Inflammatory macrophage (primary cell): ENCODE results near the gene PHACTR2.
A peak's percentile ranks its signal among the peaks of the same experiment; 100 is the strongest.
"Not testable (repeated sequence)": the region's sequence is repeated elsewhere in the genome, so short reads cannot be mapped to it uniquely, and the experiment has no call there.

Experiments used
- DNase-seq, 2 donors: peaks; one replicate each; pipeline ENCODE4 v3.0.0-alpha.2; 2020 to 2022

PHACTR2 gene

DNA sequence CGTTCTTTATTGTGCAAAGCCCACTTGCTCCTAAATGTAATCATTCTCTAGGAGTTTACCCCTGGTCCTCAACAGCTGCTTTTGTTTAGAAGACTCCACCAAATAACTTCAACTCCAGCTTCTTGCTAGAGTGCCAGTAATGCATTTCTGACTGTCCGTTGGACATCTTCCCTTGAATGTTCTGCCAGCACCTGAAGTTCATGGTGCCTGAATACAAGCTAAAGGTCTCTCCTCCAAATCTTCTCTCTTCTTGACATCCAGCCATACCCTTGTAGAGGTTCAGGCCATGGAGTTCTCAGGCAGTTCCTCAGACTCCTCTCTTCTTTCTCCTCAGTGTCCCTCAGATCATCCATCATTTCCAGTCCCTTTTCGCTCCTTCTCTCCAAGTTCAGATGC, 21.7 kb downstream of the PHACTR2 start:
- DNase-seq = no peak

GRCh38 chr6:143700684-143701348, 23.1 kb downstream of the PHACTR2 start:
- DNase-seq = no peak

DNA sequence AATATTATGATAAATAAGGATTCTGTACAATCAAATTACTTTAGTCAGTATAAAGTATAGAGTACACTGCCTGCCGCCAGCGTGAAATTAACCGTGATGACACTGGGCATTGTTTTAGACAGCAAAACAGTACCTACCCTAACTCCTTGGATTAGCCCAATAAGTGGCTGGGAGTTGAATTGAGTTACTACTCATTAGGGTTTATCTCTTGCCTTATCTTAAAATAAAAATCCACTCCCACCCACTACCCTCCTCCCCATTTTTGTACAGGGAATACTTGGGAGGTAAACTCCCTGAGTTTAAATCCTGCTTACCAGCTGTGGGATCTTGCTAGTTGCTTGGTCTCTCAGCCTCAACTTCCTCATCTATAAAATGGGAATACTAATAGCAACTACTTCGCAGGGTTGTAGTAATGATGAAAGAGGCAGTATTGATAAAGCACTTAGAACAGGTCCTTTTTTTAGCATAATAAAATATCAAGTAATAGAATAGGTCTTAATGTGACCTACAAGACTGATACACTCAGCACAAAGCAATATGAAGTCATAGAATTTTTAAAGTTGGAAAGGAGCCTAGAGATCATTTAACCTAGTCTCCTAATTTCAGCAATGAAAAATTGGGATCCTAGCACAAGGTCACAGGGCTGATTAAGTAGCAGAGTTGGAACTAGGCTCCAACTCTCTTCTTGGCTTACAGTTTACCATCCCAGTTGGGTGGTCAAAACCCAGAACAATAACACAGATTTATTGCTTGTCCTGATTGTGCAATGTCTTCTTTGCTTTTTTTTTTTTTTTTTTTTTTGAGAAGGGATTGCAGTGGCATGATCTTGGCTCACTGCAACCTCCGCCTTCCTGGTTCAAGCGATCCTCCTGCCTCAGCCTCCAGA, 23.8 kb downstream of the PHACTR2 start:
- no peak for DNase-seq

DNA sequence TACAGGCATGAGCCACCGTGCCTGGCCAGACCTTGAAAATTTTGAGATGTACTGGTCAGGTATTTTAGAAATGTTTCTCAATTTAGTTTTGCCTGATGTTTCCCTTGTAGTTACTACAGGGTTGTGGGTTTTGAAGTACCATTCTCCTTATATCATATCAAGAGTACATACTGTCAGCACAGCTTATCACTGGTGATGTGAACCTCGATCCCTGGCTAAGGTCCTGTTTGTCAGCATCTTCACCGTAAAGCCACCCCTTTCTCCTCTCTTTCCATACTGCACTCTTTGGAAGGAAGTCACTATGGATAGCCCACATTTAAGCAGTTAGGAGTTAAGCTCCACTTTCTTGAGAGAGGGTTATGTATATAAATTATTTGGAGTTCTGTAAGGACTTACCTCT, 27.8 kb downstream of the PHACTR2 start:
- DNase-seq = no peak

- DNase-seq = peak; percentile 63 to 76
Measured at GRCh38 chr6:143707697-143708096, 29.9 kb downstream of the PHACTR2 start.

GRCh38 chr6:143708889-143709288, 31.1 kb downstream of the PHACTR2 start:
- DNase-seq = peak; percentile 55 to 68

DNA sequence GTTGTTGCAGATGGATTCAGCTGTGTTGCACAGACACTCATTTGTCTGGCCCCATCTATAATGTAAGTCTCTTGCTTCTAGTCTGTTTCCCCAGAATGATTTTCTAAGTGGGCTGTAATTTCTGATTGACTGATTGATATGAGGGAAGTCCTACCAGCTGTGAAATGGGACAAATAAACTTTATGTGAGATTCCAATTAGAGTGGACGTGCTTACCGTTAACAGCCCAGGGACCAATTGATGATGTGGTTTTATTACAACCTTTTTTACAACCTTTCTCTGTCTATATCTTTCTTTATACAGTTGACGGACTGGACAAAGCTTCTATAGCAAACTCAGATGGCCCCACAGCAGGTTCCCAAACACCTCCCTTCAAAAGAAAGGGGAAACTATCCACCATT, 33.9 kb downstream of the PHACTR2 start:
- no peak for DNase-seq

- DNase-seq = no peak
Measured at GRCh38 chr6:143718472-143718871, 40.7 kb downstream of the PHACTR2 start.

DNA sequence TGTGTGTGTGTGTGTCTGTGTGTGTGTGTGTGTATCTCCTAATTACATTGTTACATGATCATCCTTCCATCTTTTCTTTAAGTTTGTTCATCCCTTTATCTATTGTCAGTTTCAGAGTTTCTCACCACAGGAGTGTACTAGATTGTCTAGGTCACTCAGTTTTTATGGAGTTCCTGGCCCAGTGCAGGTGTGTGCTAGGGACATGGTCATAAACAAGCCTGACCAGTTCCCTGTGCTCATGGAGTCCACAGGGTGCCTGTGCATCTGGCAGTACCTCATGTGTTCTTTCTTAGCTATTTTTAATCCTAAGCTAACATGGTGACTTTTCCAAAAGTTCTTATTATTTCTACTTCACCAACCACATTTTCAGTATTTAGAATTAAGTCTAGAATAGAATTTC, 43.9 kb downstream of the PHACTR2 start:
- DNase-seq = no peak

- peak in 1 of 2 donors; percentile 26 for DNase-seq
Measured at GRCh38 chr6:143724876-143725275, 47.1 kb downstream of the PHACTR2 start.

DNA sequence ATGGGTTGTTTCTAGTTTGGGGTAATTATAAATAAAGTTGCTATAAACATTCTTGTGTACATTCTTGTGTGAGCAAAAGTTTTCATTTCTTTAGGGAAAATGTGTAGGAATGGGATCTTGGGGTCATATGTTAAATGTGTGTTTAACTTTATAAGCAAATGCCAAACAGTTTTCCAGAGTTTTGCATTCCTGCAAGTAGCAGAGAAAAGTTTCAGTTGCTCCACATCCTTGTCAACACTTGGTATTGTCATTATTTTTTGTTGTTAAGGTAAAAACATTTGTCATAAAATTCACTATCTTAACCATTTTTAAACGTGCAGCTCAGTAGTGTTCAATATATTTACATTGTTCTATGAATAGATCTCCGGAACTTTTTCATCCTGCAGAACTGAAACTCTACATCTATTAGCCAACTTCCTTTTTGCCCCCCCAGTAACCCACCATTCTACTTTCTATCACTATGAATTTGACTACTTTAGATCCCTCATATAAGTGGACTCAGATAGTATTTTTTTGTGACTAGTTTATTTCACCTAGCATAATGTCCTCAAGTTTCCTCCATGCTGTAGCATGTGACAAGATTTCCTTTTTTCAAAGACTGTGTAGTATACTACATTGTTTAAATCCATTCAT, 48.4 kb downstream of the PHACTR2 start:
- no peak for DNase-seq

DNA sequence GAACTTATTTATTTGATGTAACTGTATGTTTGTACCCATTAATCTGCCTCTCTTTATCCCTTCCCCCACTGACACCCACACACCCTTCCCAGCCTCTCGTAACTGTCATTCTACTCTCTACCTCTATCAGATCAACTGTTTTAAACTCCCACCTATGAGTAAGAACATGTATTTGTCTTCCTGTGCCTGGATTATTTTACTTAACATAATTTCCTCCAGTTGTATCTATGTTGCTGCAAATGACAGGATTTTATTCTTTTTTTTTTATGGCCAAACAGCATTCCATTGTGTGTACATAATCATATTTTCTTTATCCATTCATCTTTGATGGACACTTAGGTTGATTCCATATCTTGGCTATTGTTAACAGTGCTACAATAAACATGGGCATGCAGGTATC, 49.3 kb downstream of the PHACTR2 start:
- DNase-seq = no peak

- DNase-seq = no peak
Measured at GRCh38 chr6:143731789-143732188, 54.0 kb downstream of the PHACTR2 start.

DNA sequence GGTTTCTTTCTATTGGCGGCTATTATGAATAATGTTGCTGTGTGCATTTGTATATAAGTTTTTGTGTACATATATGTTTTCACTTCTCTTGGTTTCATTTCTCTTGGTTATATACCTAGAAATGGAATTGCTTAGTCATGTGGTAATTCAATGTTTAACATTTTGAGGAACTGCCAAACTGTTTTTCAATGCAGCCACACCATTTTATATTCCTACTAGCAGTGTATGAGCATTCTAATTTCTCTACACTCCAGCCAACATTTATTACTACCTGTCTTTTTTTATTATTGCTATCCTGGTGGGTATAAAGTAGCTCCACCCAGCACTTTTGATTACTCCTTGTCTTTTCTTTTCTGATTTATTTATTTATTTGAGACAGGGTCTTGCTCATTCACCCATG, 54.8 kb downstream of the PHACTR2 start:
- peak; percentile 9 to 63 for DNase-seq

DNA sequence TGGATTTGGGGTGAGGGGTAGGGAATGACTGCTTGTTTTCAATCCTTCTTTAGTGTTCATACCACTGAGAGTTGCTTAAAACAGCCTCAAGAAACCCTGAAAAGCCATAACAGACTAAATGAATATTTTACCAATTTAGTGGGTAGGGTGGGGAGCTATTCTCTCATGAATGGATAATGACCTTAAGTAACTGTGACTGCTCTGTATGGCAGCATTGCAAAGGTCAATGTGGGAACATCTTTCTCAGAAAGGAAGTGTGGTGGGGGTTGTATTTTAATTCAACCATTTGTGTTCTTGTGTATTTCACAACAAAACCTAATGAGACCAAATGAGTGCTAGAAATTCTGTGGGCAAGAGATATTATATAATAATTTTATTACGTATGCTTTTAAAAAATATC, 55.7 kb downstream of the PHACTR2 start:
- DNase-seq = peak; percentile 25 to 50

DNA sequence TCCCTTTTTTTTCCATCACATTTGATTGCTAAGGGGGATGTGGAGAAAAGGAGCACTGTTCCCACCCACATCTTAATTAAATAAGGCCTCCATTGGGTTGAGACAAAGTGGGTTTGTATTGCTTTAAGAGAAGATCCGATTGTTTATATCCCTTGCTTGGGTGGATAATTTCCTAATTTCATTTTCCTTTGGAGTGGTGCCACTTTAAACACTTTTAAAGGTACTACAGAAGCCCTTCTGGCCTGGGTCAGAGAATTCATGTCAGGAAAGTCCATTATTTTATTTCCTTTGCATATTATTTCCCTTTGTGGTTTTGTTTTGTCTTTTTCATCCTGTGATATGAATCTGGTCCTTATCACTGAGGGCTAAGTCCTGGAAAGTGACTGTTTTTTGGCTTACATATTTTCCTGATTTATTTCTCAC, 56.9 kb downstream of the PHACTR2 start:
- DNase-seq = no peak

DNA sequence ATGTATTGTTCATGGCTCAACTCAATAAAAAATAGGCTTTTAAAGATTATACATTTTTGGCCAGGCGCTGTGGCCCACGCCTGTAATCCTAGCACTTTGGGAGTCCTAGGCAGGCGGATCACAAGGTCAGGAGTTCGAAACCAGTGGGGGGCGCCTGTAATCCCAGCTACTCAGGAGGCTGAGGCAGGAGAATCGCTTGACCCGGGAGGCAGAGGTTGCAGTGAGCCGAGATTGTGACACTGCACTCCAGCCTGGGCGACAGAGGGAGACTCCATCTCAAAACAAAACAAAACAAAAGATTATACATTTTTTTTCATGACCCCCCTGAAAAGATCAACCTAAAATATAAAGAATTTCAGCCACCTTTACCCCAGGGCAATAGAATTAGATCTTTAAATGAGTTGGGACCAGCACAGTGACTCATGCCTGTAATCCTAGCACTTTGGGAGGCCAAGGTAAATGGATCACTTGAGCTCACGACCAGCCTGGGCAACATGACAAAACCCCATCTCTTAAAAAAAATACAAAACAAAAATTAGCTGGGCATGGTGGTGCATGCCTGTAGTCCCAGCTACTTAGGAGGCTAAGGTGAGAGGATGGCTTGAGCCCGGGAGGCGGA, 60.4 kb downstream of the PHACTR2 start:
- not testable (repeated sequence) for DNase-seq

- DNase-seq = no peak
Measured at GRCh38 chr6:143739341-143739851, 61.6 kb downstream of the PHACTR2 start.

- no peak for DNase-seq
Measured at GRCh38 chr6:143740213-143740612, 62.4 kb downstream of the PHACTR2 start.

GRCh38 chr6:143741480-143741879, 63.7 kb downstream of the PHACTR2 start:
- DNase-seq = peak; percentile 78 to 91

DNA sequence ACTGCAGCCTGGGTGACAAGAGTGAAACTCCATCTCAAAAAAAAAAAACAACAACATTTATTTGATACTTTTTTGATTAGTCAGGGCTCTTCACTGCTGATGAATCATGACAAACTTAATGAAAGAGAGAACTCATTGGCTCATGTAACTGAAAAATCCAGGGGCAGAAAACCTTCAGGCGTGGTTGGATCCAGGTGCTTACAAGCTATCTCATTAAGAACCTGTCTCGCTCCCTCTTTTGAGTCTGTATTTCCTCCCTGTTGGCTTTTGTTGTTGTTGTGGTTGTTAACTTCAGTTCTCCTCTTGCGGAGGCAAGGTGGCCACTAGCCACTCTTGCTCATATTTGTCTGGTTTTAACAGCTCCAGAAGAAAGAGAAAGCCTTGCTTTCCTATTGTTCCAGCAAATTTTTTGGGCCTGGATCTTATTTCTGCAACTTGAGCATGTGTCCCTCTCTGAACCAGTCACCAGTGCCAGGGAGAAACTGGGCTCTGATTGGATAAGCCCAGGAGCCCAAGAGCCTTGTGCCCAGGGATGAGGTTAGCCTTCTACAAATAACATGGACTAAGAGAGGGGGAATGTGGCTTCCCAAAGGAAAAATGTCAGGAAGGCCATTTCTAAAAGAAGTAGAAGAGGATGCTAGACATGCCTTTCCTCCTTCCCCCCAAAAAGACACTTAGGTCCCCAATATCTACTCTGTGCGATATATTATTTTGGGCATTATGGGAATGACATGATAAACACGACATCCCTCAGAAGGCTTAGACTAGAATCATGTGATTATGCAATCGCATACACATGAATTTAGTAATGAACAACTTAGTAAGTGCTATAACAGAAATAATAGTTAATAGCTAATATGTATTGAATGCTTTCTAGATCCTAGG, 64.5 kb downstream of the PHACTR2 start:
- DNase-seq = no peak

DNA sequence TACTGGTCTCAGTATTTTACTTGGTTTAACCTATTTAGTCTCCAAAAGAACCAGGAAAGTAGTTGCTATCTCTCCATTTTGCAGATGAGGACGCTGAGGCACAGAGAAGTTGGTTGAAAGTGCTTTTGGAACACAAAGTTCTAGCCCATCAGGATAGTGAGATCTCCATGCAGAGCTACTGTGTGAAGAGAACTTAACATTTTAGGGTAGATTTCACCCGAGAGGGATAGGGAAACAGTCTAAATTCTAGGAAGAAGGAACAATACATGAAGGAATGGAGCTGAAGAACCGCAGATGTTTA, 65.1 kb downstream of the PHACTR2 start:
- no peak for DNase-seq
